K562 (cell line): ENCODE data around the gene KLHL41. TPM values are rescaled to one million over a fixed set of nuclear protein-coding genes. Genes with fewer than 3 reads are reported as not detected.

Experiments
- BCOR ChIP-seq: fragments of 450-650 bp; IDR thresholded peaks from 2 replicates; pipeline ENCODE4 v1.6.1; 2016
- BHLHE40 ChIP-seq: IDR thresholded peaks from 2 replicates; pipeline ENCODE4 v1.6.1; 2011; ENCODE audit warnings: low read length, improper control_type of control experiment
- CCNT2 ChIP-seq: IDR thresholded peaks from 2 replicates; pipeline ENCODE4 v1.6.1; 2011; ENCODE audit warnings: borderline replicate concordance, low read depth, mild to moderate bottlenecking, moderate library complexity, mixed read lengths, low read length; ENCODE audit not compliant: insufficient read length; ENCODE audit errors: extremely low read depth
- CTCF ChIP-seq, 3 experiments: IDR thresholded peaks in 2 of 3; conservative IDR thresholded peaks in 1 of 3; 2 replicates each; pipeline ENCODE4 v1.5.1; 2011 to 2012; ENCODE audit warnings: low read length in 3 of 3, mild to moderate bottlenecking in 3 of 3, control low read depth in 2 of 3, improper control_type of control experiment in 1 of 3, inconsistent platforms in 1 of 3, low read depth in 1 of 3, mixed read lengths in 1 of 3, moderate library complexity in 1 of 3; ENCODE audit not compliant: insufficient read depth in 2 of 3
- ESRRA ChIP-seq: fragments of 450-650 bp; IDR thresholded peaks from 2 replicates; pipeline ENCODE4 v1.6.1; 2014; ENCODE audit warnings: low read depth, mild to moderate bottlenecking, moderate library complexity, borderline replicate concordance
- GATAD2B ChIP-seq: fragments of 450-650 bp; IDR thresholded peaks from 2 replicates; pipeline ENCODE4 v1.6.1; 2017; ENCODE audit warnings: mild to moderate bottlenecking, borderline replicate concordance
- POLR2AphosphoS2 ChIP-seq: IDR thresholded peaks from 2 replicates; pipeline ENCODE4 v1.6.1; 2012; ENCODE audit warnings: low read length, improper control_type of control experiment
- STAT5B ChIP-seq: fragments of 250-450 bp; sonication (Bioruptor Pico); IDR thresholded peaks from 2 replicates; pipeline ENCODE4 v1.8.0; 2021; ENCODE audit warnings: mild to moderate bottlenecking, inconsistent platforms
- TRIM28 ChIP-seq: fragments of 450-650 bp; IDR thresholded peaks from 2 replicates; pipeline ENCODE4 v1.6.1; 2017
- ZC3H4 ChIP-seq: sonication (generic); formaldehyde crosslinking; IDR thresholded peaks from 2 replicates; pipeline ENCODE4 v1.9.0; 2021; ENCODE audit warnings: missing genetic modification reagents, borderline replicate concordance
- ZNF384 ChIP-seq: IDR thresholded peaks from 2 replicates; pipeline ENCODE4 v1.6.1; 2012; ENCODE audit warnings: low read depth, low read length, improper control_type of control experiment
- polyA plus RNA-seq, 8 experiments: library from polyadenylated mRNA; depleted of rRNA in 4 of 8; stranded (reverse) in 5 of 8; unstranded in 3 of 8; fragments of >200 nt; fragmentation: Nextera tagmentation in 2 of 8; fragmentation: Illumina TruSeq in 1 of 8; extraction: Ambion mirVana in 2 of 8; extraction: Trizol in 1 of 8; gene quantifications; 2 replicates each; pipeline versions ENCODE4 v1.2.1 to v1.2.3, GENCODE V29; 2011 to 2014; ENCODE audit warnings: inconsistent platforms in 1 of 8, missing spikeins in 1 of 8
- total RNA-seq, 7 experiments: library from RNA; depleted of rRNA in 6 of 7; stranded (reverse); fragments of >200 nt in 6 of 7; fragmentation: Illumina TruSeq in 2 of 7; extraction: Trizol in 2 of 7; gene quantifications; 2 replicates each; pipeline versions ENCODE4 v1.2.1 to v1.2.3, GENCODE V29; 2011 to 2021; ENCODE audit warnings: low replicate concordance in 1 of 7
- TF ChIP-seq, protein P1 (sequence below): fragments of 450-650 bp; IDR thresholded peaks from 2 replicates; pipeline ENCODE4 v1.6.1; 2016; ENCODE audit warnings: borderline replicate concordance
- TF ChIP-seq, protein P2 (sequence below): fragments of 250-450 bp; sonication (Bioruptor Pico); IDR thresholded peaks from 2 replicates; pipeline ENCODE4 v1.4.0; 2020; ENCODE audit warnings: mild to moderate bottlenecking, moderate library complexity, borderline replicate concordance
- TF ChIP-seq, protein P3 (sequence below): conservative IDR thresholded peaks from 2 replicates; pipeline ENCODE4 v1.6.1; 2011; ENCODE audit warnings: low read depth, mild to moderate bottlenecking, low read length; ENCODE audit not compliant: control insufficient read depth

The KLHL41 gene
- total and polyA plus RNA-seq, 9 of the 15 experiments (the other 6 are each of a cell fraction or from before 2014, with no cell fraction given), result 0.05 to 1.5 (median 0.09) TPM

DNA sequence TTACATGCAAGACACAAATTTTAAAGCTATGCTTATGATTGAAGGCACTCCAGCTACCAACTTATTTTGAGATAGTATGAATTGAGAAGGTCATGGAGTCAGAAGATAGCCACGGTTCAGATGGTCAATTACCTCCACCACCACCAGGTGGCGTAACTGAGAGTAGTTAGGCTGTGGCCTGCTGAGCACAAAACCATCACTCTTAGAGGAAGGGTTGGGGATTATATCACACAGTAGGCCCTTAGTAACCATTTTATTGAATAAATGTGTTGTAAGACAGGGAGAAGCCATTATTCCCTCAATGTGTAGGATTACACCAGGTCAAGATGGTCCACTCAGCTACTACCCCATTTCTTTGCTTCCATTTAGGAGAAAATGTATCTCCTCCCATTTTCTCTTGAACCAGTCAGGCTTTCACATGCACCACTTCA is 18.8 kb downstream of the KLHL41 start (continued):
- TF ChIP-seq GATAD2B (0 out of 2 replicates have a peak, but pooled peaks have one; percentile 43), CTCF (IDR thresholded peaks at IDR 0.05 in 2 of 3, conservative IDR thresholded peaks at IDR 0.05 in 1 of 3; ENCODE audit: insufficient read depth in 2 of 3, low read depth in 1 of 3, low read length in 3 of 3) (peak; percentile 88 to 94 (median 91)), CCNT2 (no peak), BCOR (no peak), ZNF384 (no peak), ZC3H4 (CRISPR knock-in tag) (no peak), ESRRA (peak; percentile 19; the same call in 1 of the 2 replicates), POLR2AphosphoS2 (no peak), BHLHE40 (no peak), TRIM28 (no peak), STAT5B (CRISPR knock-in tag) (no peak)
- TF ChIP-seq, protein P1, sequence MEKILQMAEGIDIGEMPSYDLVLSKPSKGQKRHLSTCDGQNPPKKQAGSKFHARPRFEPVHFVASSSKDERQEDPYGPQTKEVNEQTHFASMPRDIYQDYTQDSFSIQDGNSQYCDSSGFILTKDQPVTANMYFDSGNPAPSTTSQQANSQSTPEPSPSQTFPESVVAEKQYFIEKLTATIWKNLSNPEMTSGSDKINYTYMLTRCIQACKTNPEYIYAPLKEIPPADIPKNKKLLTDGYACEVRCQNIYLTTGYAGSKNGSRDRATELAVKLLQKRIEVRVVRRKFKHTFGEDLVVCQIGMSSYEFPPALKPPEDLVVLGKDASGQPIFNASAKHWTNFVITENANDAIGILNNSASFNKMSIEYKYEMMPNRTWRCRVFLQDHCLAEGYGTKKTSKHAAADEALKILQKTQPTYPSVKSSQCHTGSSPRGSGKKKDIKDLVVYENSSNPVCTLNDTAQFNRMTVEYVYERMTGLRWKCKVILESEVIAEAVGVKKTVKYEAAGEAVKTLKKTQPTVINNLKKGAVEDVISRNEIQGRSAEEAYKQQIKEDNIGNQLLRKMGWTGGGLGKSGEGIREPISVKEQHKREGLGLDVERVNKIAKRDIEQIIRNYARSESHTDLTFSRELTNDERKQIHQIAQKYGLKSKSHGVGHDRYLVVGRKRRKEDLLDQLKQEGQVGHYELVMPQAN, result no peak
- TF ChIP-seq, protein P2, sequence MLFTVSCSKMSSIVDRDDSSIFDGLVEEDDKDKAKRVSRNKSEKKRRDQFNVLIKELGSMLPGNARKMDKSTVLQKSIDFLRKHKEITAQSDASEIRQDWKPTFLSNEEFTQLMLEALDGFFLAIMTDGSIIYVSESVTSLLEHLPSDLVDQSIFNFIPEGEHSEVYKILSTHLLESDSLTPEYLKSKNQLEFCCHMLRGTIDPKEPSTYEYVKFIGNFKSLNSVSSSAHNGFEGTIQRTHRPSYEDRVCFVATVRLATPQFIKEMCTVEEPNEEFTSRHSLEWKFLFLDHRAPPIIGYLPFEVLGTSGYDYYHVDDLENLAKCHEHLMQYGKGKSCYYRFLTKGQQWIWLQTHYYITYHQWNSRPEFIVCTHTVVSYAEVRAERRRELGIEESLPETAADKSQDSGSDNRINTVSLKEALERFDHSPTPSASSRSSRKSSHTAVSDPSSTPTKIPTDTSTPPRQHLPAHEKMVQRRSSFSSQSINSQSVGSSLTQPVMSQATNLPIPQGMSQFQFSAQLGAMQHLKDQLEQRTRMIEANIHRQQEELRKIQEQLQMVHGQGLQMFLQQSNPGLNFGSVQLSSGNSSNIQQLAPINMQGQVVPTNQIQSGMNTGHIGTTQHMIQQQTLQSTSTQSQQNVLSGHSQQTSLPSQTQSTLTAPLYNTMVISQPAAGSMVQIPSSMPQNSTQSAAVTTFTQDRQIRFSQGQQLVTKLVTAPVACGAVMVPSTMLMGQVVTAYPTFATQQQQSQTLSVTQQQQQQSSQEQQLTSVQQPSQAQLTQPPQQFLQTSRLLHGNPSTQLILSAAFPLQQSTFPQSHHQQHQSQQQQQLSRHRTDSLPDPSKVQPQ (CRISPR knock-in tag), result no peak
- TF ChIP-seq, protein P3, sequence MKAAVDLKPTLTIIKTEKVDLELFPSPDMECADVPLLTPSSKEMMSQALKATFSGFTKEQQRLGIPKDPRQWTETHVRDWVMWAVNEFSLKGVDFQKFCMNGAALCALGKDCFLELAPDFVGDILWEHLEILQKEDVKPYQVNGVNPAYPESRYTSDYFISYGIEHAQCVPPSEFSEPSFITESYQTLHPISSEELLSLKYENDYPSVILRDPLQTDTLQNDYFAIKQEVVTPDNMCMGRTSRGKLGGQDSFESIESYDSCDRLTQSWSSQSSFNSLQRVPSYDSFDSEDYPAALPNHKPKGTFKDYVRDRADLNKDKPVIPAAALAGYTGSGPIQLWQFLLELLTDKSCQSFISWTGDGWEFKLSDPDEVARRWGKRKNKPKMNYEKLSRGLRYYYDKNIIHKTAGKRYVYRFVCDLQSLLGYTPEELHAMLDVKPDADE, result no peak
